HepG2 (cell line): ENCODE results near the gene CATSPERD. TPM values are rescaled to one million over a fixed set of nuclear protein-coding genes. Genes with fewer than 3 reads are reported as not detected.

Experiments used
- BRD4 ChIP-seq: sonication (generic); formaldehyde crosslinking; IDR thresholded peaks from 2 replicates; pipeline ENCODE4 v1.4.0; 2020; ENCODE audit warnings: missing genetic modification reagents
- CSRNP1 ChIP-seq: sonication (generic); formaldehyde crosslinking; IDR thresholded peaks from 2 replicates; pipeline ENCODE4 v1.8.1; 2023; ENCODE audit warnings: mild to moderate bottlenecking, missing genetic modification reagents
- GABPA ChIP-seq, 2 experiments: IDR thresholded peaks; 2 replicates each; pipeline ENCODE4 v1.6.1; 2011 to 2016; ENCODE audit warnings: low read depth in 2 of 2, low read length in 1 of 2, missing biosample characterization in 1 of 2, missing genetic modification characterization in 1 of 2
- GLI4 ChIP-seq: sonication (generic); formaldehyde crosslinking; IDR thresholded peaks from 2 replicates; pipeline ENCODE4 v1.5.1; 2020; ENCODE audit warnings: missing genetic modification reagents, mild to moderate bottlenecking, moderate library complexity, borderline replicate concordance
- HES4 ChIP-seq: sonication (generic); formaldehyde crosslinking; IDR thresholded peaks from 2 replicates; pipeline ENCODE4 v1.9.0; 2021; ENCODE audit warnings: mild to moderate bottlenecking, missing genetic modification reagents, borderline replicate concordance
- KDM4B ChIP-seq: sonication (generic); formaldehyde crosslinking; IDR thresholded peaks from 2 replicates; pipeline ENCODE4 v1.4.0; 2020; ENCODE audit warnings: missing genetic modification reagents
- KDM5B ChIP-seq: sonication (generic); formaldehyde crosslinking; IDR thresholded peaks from 2 replicates; pipeline ENCODE4 v1.4.0; 2020; ENCODE audit warnings: missing genetic modification reagents, mild to moderate bottlenecking, borderline replicate concordance
- KMT2A ChIP-seq: sonication (generic); formaldehyde crosslinking; IDR thresholded peaks from 2 replicates; pipeline ENCODE4 v1.4.0; 2020; ENCODE audit warnings: missing genetic modification reagents
- TEAD3 ChIP-seq: optimal IDR thresholded peaks from 2 replicates; pipeline ENCODE3; 2016; ENCODE audit warnings: borderline replicate concordance
- TFDP2 ChIP-seq: sonication (generic); formaldehyde crosslinking; IDR thresholded peaks from 2 replicates; pipeline ENCODE4 v1.4.0; 2020; ENCODE audit warnings: missing genetic modification reagents
- ZBTB34 ChIP-seq: sonication (generic); formaldehyde crosslinking; IDR thresholded peaks from 2 replicates; pipeline ENCODE4 v1.8.0; 2022; ENCODE audit warnings: mild to moderate bottlenecking, missing genetic modification reagents
- ZFX ChIP-seq: sonication (generic); formaldehyde crosslinking; IDR thresholded peaks from 2 replicates; pipeline ENCODE4 v1.4.0; 2020; ENCODE audit warnings: mild to moderate bottlenecking, low read depth, missing genetic modification reagents, moderate library complexity
- ZNF136 ChIP-seq: sonication (generic); formaldehyde crosslinking; IDR thresholded peaks from 2 replicates; pipeline ENCODE4 v1.8.1; 2022; ENCODE audit warnings: low read depth, mild to moderate bottlenecking, moderate library complexity, missing genetic modification reagents
- ZNF282 ChIP-seq: fragments of 450-650 bp; IDR thresholded peaks from 2 replicates; pipeline ENCODE4 v1.6.1; 2018; ENCODE audit not compliant: partially characterized antibody
- ZNF451 ChIP-seq: sonication (generic); formaldehyde crosslinking; IDR thresholded peaks from 2 replicates; pipeline ENCODE4 v1.5.0; 2020; ENCODE audit warnings: mild to moderate bottlenecking, missing genetic modification reagents
- ZNF746 ChIP-seq: sonication (generic); formaldehyde crosslinking; IDR thresholded peaks from 2 replicates; pipeline ENCODE4 v1.8.0; 2022; ENCODE audit warnings: mild to moderate bottlenecking, missing genetic modification reagents
- ZSCAN21 ChIP-seq: sonication (generic); formaldehyde crosslinking; IDR thresholded peaks from 2 replicates; pipeline ENCODE4 v1.8.0; 2022; ENCODE audit warnings: mild to moderate bottlenecking, missing genetic modification reagents, moderate library complexity, borderline replicate concordance
- ZSCAN5A ChIP-seq: sonication (generic); formaldehyde crosslinking; IDR thresholded peaks from 2 replicates; pipeline ENCODE4 v1.8.0; 2022; ENCODE audit warnings: mild to moderate bottlenecking, missing genetic modification reagents, borderline replicate concordance
- polyA plus RNA-seq, 8 experiments: library from polyadenylated mRNA; depleted of rRNA in 3 of 8; stranded (reverse) in 7 of 8; unstranded in 1 of 8; fragments of >200 nt; fragmentation: Illumina TruSeq in 4 of 8; extraction: Trizol in 4 of 8; gene quantifications; 2 replicates each; pipeline versions ENCODE4 v1.2.1 to v1.2.3, GENCODE V29; 2011 to 2016; ENCODE audit warnings: low read depth in 4 of 8, missing spikeins in 1 of 8, mixed read lengths in 1 of 8; ENCODE audit not compliant: insufficient read depth in 1 of 8
- total RNA-seq, 5 experiments: library from RNA; depleted of rRNA; stranded (reverse); fragments of >200 nt; fragmentation: Illumina TruSeq; extraction: Trizol; gene quantifications; 2 replicates each; pipeline ENCODE4 v1.2.3, GENCODE V29; 2016; ENCODE audit warnings: low read depth in 1 of 5
- TF ChIP-seq, protein P1 (sequence below): sonication (generic); formaldehyde crosslinking; conservative IDR thresholded peaks from 2 replicates; pipeline ENCODE4 v1.4.0; 2020; ENCODE audit warnings: missing genetic modification reagents
- TF ChIP-seq, protein P2 (sequence below): sonication (generic); formaldehyde crosslinking; conservative IDR thresholded peaks from 2 replicates; pipeline ENCODE4 v1.4.0; 2020; ENCODE audit warnings: missing genetic modification reagents

The CATSPERD gene
- total and polyA plus RNA-seq, 2 of the 13 experiments (the other 11 are each of a cell fraction or from before 2014, with no cell fraction given) = 0.04 TPM; not detected in 1

DNA sequence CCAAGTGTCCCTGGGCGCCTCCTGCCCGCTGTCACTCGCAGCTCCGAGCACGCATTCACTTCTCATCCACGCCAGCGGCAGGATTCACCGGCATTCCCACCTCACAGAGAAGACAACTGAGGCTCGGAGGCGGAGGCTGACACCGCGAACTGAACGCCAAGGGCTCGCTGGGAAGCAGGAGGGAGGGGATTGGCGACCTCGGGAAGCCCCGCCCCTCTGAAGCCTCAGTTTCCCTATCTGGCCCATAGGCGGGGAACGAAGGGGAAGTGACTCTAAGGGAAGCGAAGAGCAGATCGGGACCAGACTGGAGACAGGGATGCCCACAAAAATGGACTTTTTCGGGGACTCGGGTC lies 40.4 kb upstream of the CATSPERD start (continued):
- TF ChIP-seq, protein P1, sequence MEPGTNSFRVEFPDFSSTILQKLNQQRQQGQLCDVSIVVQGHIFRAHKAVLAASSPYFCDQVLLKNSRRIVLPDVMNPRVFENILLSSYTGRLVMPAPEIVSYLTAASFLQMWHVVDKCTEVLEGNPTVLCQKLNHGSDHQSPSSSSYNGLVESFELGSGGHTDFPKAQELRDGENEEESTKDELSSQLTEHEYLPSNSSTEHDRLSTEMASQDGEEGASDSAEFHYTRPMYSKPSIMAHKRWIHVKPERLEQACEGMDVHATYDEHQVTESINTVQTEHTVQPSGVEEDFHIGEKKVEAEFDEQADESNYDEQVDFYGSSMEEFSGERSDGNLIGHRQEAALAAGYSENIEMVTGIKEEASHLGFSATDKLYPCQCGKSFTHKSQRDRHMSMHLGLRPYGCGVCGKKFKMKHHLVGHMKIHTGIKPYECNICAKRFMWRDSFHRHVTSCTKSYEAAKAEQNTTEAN (CRISPR knock-in tag) = no peak
- no peak for TF ChIP-seq ZFX (CRISPR knock-in tag)
- peak; percentile 64; the same call in 1 of the 2 replicates for TF ChIP-seq KDM5B (CRISPR knock-in tag)
- no peak for TF ChIP-seq BRD4 (CRISPR knock-in tag)
- TF ChIP-seq ZNF451 (CRISPR knock-in tag) = 0 out of 2 replicates have a peak, but pooled peaks have one; percentile 2
- TF ChIP-seq ZSCAN5A (CRISPR knock-in tag) = no peak
- peak; percentile 61; the same call in 1 of the 2 replicates for TF ChIP-seq ZSCAN21 (CRISPR knock-in tag)
- TF ChIP-seq TFDP2 (CRISPR knock-in tag) = no peak
- 0 out of 2 replicates have a peak, but pooled peaks have one; percentile 43 for TF ChIP-seq GLI4 (CRISPR knock-in tag)
- 0 out of 2 replicates have a peak, but pooled peaks have one; percentile 15 for TF ChIP-seq KDM4B
- no peak for TF ChIP-seq ZNF282
- no peak for TF ChIP-seq ZNF746
- no peak; the same call in 1 of the 2 replicates for TF ChIP-seq ZNF136 (CRISPR knock-in tag)
- no peak for TF ChIP-seq GABPA (IDR thresholded peaks at IDR 0.05; ENCODE audit: low read depth, low read length)
- no peak for TF ChIP-seq GABPA (CRISPR knock-in tag; IDR thresholded peaks at IDR 0.05; ENCODE audit: low read depth)
- 0 out of 2 replicates have a peak, but pooled peaks have one; percentile 58 for TF ChIP-seq CSRNP1 (CRISPR knock-in tag)
- no peak for TF ChIP-seq ZBTB34 (CRISPR knock-in tag)
- TF ChIP-seq, protein P2, sequence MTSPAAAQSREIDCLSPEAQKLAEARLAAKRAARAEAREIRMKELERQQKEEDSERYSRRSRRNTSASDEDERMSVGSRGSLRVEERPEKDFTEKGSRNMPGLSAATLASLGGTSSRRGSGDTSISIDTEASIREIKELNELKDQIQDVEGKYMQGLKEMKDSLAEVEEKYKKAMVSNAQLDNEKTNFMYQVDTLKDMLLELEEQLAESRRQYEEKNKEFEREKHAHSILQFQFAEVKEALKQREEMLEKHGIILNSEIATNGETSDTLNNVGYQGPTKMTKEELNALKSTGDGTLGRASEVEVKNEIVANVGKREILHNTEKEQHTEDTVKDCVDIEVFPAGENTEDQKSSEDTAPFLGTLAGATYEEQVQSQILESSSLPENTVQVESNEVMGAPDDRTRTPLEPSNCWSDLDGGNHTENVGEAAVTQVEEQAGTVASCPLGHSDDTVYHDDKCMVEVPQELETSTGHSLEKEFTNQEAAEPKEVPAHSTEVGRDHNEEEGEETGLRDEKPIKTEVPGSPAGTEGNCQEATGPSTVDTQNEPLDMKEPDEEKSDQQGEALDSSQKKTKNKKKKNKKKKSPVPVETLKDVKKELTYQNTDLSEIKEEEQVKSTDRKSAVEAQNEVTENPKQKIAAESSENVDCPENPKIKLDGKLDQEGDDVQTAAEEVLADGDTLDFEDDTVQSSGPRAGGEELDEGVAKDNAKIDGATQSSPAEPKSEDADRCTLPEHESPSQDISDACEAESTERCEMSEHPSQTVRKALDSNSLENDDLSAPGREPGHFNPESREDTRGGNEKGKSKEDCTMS = no peak
- TF ChIP-seq TEAD3 (CRISPR knock-in tag) = no peak
- TF ChIP-seq HES4 (CRISPR knock-in tag) = no peak
- no peak for TF ChIP-seq KMT2A (CRISPR knock-in tag)
